Caco-2 (cell line): ENCODE results near the gene DNMBP. TPM values are rescaled to one million over a fixed set of nuclear protein-coding genes. Genes with fewer than 3 reads are reported as not detected.

Experiments
- BruUV-seq: library from RNA; stranded (reverse); fragments of 400-500 nt; replicated peaks from 2 replicates; lab custom pipeline; 2021; lab: Mats Ljungman, UMichigan
- CTCF ChIA-PET: fragments of 300-600 bp; sonication (Branson Sonifier 250); formaldehyde crosslinking; loops from one replicate; lab custom pipeline; 2022; ENCODE audit warnings: antibody characterized with exemption; lab: Charles Lee
- POLR2A ChIA-PET: fragments of 300-600 bp; sonication (Branson Sonifier 250); formaldehyde crosslinking; loops from one replicate; lab custom pipeline; 2022; ENCODE audit warnings: antibody characterized with exemption; lab: Charles Lee
- DNase-seq, 2 experiments: peaks; one replicate each; pipeline versions ENCODE4 v3.0.0 to v3.0.0-alpha.2; 2020 to 2022
- H3K27me3 ChIP-seq: replicated peaks from 2 replicates; pipeline ENCODE4 v1.6.0; 2011; ENCODE audit warnings: low read length; ENCODE audit not compliant: control insufficient read depth, insufficient read depth
- H3K36me3 ChIP-seq: 2 replicates; pipeline ENCODE4 v1.5.1; 2011; ENCODE audit warnings: low read length; ENCODE audit not compliant: control insufficient read depth, insufficient read depth
- H3K4me1 ChIP-seq: fragments of 250-450 bp; sonication (Bioruptor Pico); 2 replicates; pipeline ENCODE4 v1.5.1; 2020; ENCODE audit warnings: mild to moderate bottlenecking
- H3K4me3 ChIP-seq: 2 replicates; pipeline ENCODE4 v1.5.1; 2011; ENCODE audit warnings: low read depth, mild to moderate bottlenecking, control low read depth, low read length
- H3K9me3 ChIP-seq: fragments of 250-450 bp; sonication (Bioruptor Pico); 2 replicates; pipeline ENCODE4 v1.5.1; 2020; ENCODE audit warnings: mild to moderate bottlenecking, moderate library complexity
- H3K27ac Mint-ChIP-seq: one replicate; pipeline ENCODE4 v1.8.0; 2022; ENCODE audit warnings: mixed read lengths; ENCODE audit not compliant: unreplicated experiment
- H3K27me3 Mint-ChIP-seq: one replicate; pipeline ENCODE4 v1.8.0; 2022; ENCODE audit warnings: mixed read lengths; ENCODE audit not compliant: insufficient read depth, unreplicated experiment
- H3K36me3 Mint-ChIP-seq: one replicate; pipeline ENCODE4 v1.8.0; 2022; ENCODE audit warnings: mild to moderate bottlenecking, mixed read lengths; ENCODE audit not compliant: insufficient read depth, unreplicated experiment
- H3K4me1 Mint-ChIP-seq: one replicate; pipeline ENCODE4 v1.8.0; 2022; ENCODE audit warnings: low read depth, mixed read lengths; ENCODE audit not compliant: unreplicated experiment
- H3K4me3 Mint-ChIP-seq: one replicate; pipeline ENCODE4 v1.8.0; 2022; ENCODE audit warnings: mild to moderate bottlenecking, moderate library complexity, mixed read lengths; ENCODE audit not compliant: unreplicated experiment
- H3K9me3 Mint-ChIP-seq: one replicate; pipeline ENCODE4 v1.8.0; 2022; ENCODE audit warnings: mixed read lengths; ENCODE audit not compliant: unreplicated experiment
- intact Hi-C: fragments of 100-400 bp; cut with micrococcal nuclease; formaldehyde crosslinking; loops from one replicate; pipeline ENCODE4 v1.10.0; 2022; ENCODE audit not compliant: unreplicated experiment
- total RNA-seq: library from RNA; stranded (reverse); gene quantifications from 2 replicates; pipeline ENCODE4 v1.2.3, GENCODE V29; 2022
- TF ChIP-seq, protein P1 (sequence below), 2 experiments: fragments of 200-600 bp in 1 of 2; IDR thresholded peaks; 1 replicate in 1 of 2; 2 replicates in 1 of 2; pipeline versions ENCODE4 v1.5.1 to v1.8.0; 2011 to 2022; ENCODE audit warnings: antibody characterized with exemption in 1 of 2, control low read depth in 1 of 2, inconsistent platforms in 1 of 2, low read depth in 1 of 2, low read length in 1 of 2, mild to moderate bottlenecking in 1 of 2, moderate library complexity in 1 of 2; ENCODE audit not compliant: insufficient read depth in 1 of 2, severe bottlenecking in 1 of 2, unreplicated experiment in 1 of 2

DNMBP gene
- total RNA-seq, 1 experiment from 2014 or later, result 30.6 TPM

DNA sequence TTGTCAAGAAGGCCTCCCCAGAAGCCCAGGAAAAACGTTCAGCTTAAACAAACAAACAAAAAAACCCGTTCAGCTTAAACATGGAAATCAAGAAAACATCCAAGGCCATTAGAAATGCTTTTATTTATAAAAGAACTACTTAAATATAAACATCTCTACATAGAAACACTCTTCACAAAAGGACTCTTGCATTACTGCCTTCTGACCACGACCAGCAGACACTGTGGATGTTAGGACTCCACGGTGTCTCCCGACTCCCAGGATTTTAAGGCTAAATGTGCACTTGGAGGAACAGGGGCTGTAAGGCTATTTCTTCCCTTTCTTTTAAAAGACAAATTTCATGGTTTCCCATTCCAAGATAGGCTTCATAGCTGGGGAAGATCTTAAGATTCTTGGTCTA is 134.3 kb downstream of the DNMBP start:
- no peak overlapping the region for H3K4me3 ChIP-seq
- intact Hi-C loops, result loop anchor here (2.0 kb wide), 1 partner anchor 31 kb away; no protein-coding TSS in a partner anchor
- Mint-ChIP-seq H3K27me3 (no peaks in the 10 kb centered on the region), H3K9me3 (no peaks in the 10 kb centered on the region), H3K36me3 (peaks cover 69% of the 10 kb centered on the region), H3K4me3 (no peak overlapping the region), H3K27ac (no peak overlapping the region), H3K4me1 (peaks cover 14% of the 10 kb centered on the region)
- no peaks in the 10 kb centered on the region for H3K9me3 ChIP-seq
- CTCF ChIA-PET, result no interaction called here
- BruUV-seq, result no TSS peak
- no peak for DNase-seq
- H3K27me3 ChIP-seq, result no peaks in the 10 kb centered on the region
- POLR2A ChIA-PET, result no interaction called here
- TF ChIP-seq, protein P1, sequence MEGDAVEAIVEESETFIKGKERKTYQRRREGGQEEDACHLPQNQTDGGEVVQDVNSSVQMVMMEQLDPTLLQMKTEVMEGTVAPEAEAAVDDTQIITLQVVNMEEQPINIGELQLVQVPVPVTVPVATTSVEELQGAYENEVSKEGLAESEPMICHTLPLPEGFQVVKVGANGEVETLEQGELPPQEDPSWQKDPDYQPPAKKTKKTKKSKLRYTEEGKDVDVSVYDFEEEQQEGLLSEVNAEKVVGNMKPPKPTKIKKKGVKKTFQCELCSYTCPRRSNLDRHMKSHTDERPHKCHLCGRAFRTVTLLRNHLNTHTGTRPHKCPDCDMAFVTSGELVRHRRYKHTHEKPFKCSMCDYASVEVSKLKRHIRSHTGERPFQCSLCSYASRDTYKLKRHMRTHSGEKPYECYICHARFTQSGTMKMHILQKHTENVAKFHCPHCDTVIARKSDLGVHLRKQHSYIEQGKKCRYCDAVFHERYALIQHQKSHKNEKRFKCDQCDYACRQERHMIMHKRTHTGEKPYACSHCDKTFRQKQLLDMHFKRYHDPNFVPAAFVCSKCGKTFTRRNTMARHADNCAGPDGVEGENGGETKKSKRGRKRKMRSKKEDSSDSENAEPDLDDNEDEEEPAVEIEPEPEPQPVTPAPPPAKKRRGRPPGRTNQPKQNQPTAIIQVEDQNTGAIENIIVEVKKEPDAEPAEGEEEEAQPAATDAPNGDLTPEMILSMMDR (IDR thresholded peaks at IDR 0.05; ENCODE audit: insufficient read depth in 1 of 2, low read depth in 1 of 2, low read length in 1 of 2, severe bottlenecking in 1 of 2, unreplicated experiment in 1 of 2), result no peak
- H3K36me3 ChIP-seq, result peaks cover 7% of the 10 kb centered on the region
- H3K4me1 ChIP-seq, result peaks cover 9% of the 10 kb centered on the region

- no peak for DNase-seq
- Histone ChIP-seq H3K4me3 (no peak overlapping the region), H3K36me3 (peaks cover 4% of the 10 kb centered on the region), H3K27me3 (no peaks in the 10 kb centered on the region), H3K9me3 (no peaks in the 10 kb centered on the region), H3K4me1 (peaks cover 16% of the 10 kb centered on the region)
- H3K4me1 Mint-ChIP-seq, result peaks cover 23% of the 10 kb centered on the region
- POLR2A ChIA-PET, result interaction anchor here (0.6 kb wide), 1 partner anchor 47 kb away, joined by 3 read pairs; no protein-coding TSS in a partner anchor
- H3K9me3 Mint-ChIP-seq, result no peaks in the 10 kb centered on the region
- H3K36me3 Mint-ChIP-seq, result peaks cover 60% of the 10 kb centered on the region
- intact Hi-C loops, result loop anchor here (2.0 kb wide), 1 partner anchor 30 kb away; no protein-coding TSS in a partner anchor
- no peak overlapping the region for H3K4me3 Mint-ChIP-seq
- CTCF ChIA-PET, result no interaction called here
- no TSS peak for BruUV-seq
- no peak overlapping the region for H3K27ac Mint-ChIP-seq
- TF ChIP-seq, protein P1 (IDR thresholded peaks at IDR 0.05; ENCODE audit: insufficient read depth in 1 of 2, low read depth in 1 of 2, low read length in 1 of 2, severe bottlenecking in 1 of 2, unreplicated experiment in 1 of 2), result no peak
- H3K27me3 Mint-ChIP-seq, result no peaks in the 10 kb centered on the region
These were observed 135.2 kb downstream of the DNMBP start for GRCh38 chr10:99874341-99875085.

- Histone ChIP-seq H3K9me3 (no peaks in the 10 kb centered on the region), H3K36me3 (peaks cover 3% of the 10 kb centered on the region), H3K27me3 (no peaks in the 10 kb centered on the region), H3K4me1 (peaks cover 23% of the 10 kb centered on the region), H3K4me3 (no peak overlapping the region)
- CTCF ChIA-PET, result no interaction called here
- BruUV-seq, result no TSS peak
- Mint-ChIP-seq H3K27ac (peak overlapping the region; percentile 3), H3K4me1 (peaks cover 30% of the 10 kb centered on the region), H3K27me3 (no peaks in the 10 kb centered on the region), H3K4me3 (no peak overlapping the region), H3K9me3 (no peaks in the 10 kb centered on the region), H3K36me3 (peaks cover 58% of the 10 kb centered on the region)
- TF ChIP-seq, protein P1 (IDR thresholded peaks at IDR 0.05; ENCODE audit: insufficient read depth in 1 of 2, low read depth in 1 of 2, low read length in 1 of 2, severe bottlenecking in 1 of 2, unreplicated experiment in 1 of 2), result no peak
- intact Hi-C loops, result loop anchor here (2.0 kb wide), 1 partner anchor 29 kb away; no protein-coding TSS in a partner anchor
- DNase-seq, result no peak
- POLR2A ChIA-PET, result no interaction called here
These were observed 135.9 kb downstream of the DNMBP start for GRCh38 chr10:99873846-99874245.
